H1 (cell line): ENCODE measurements around the gene NKAIN4. TPM values are rescaled to one million over a fixed set of nuclear protein-coding genes. Genes with fewer than 3 reads are reported as not detected.
A peak's percentile ranks its signal among the peaks of the same experiment; 100 is the strongest.

Experiments
- CTCF ChIA-PET: fragments of 300-600 bp; sonication (Branson Sonifier 250); formaldehyde crosslinking; loops from one replicate; lab custom pipeline; 2021; ENCODE audit not compliant: partially characterized antibody; lab: Charles Lee
- POLR2A ChIA-PET: fragments of 300-600 bp; sonication (Branson Sonifier 250); formaldehyde crosslinking; loops from one replicate; lab custom pipeline; 2021; ENCODE audit warnings: inconsistent platforms; ENCODE audit not compliant: partially characterized antibody; lab: Charles Lee
- DNase-seq, 2 experiments: peaks; one replicate each; pipeline versions ENCODE4 v3.0.0 to v3.0.0-alpha.2; 2010 to 2022; ENCODE audit warnings: low spot score in 2 of 2, low read depth in 1 of 2, mixed read lengths in 1 of 2
- FAIRE-seq: peaks from 2 replicates; lab custom pipeline; 2011; peaks lifted over from hg19 to GRCh38; lab: Jason Lieb, UNC
- H2AFZ ChIP-seq: 2 replicates; pipeline ENCODE4 v1.8.1; 2012; ENCODE audit warnings: low read length, inconsistent platforms
- H2AK5ac ChIP-seq: 2 replicates; pipeline ENCODE4 v1.6.1; 2013; ENCODE audit warnings: low read depth, low read length
- H2BK120ac ChIP-seq: replicated peaks from 2 replicates; pipeline ENCODE3; 2013; ENCODE audit warnings: low read depth, low read length, inconsistent platforms
- H2BK12ac ChIP-seq: 2 replicates; pipeline ENCODE4 v1.6.1; 2013; ENCODE audit warnings: low read depth, low read length
- H2BK15ac ChIP-seq: 2 replicates; pipeline ENCODE4 v1.6.1; 2013; ENCODE audit warnings: low read length
- H2BK20ac ChIP-seq: 2 replicates; pipeline ENCODE4 v1.6.1; 2013; ENCODE audit warnings: low read length
- H2BK5ac ChIP-seq: 2 replicates; pipeline ENCODE4 v1.6.1; 2013; ENCODE audit warnings: low read depth, low read length
- H3K14ac ChIP-seq: 2 replicates; pipeline ENCODE4 v1.6.1; 2013; ENCODE audit warnings: inconsistent platforms; ENCODE audit not compliant: insufficient read length
- H3K18ac ChIP-seq: 2 replicates; pipeline ENCODE4 v1.6.1; 2013; ENCODE audit warnings: low read length; ENCODE audit errors: extremely low read depth
- H3K23ac ChIP-seq: 2 replicates; pipeline ENCODE4 v1.6.1; 2013; ENCODE audit warnings: inconsistent platforms; ENCODE audit not compliant: insufficient read length
- H3K23me2 ChIP-seq: 2 replicates; pipeline ENCODE4 v1.6.1; 2013; ENCODE audit warnings: low read depth, low read length
- H3K27ac ChIP-seq: 2 replicates; pipeline ENCODE4 v1.6.1; 2011; ENCODE audit warnings: low read depth, low read length, inconsistent platforms
- H3K27me3 ChIP-seq, 4 experiments: replicated peaks in 1 of 4; 1 replicate in 1 of 4; 2 replicates in 3 of 4; pipeline versions ENCODE4 v1.6.1 to v1.8.1; 2011 to 2013; ENCODE audit warnings: low read length in 3 of 4, mild to moderate bottlenecking in 3 of 4, inconsistent platforms in 2 of 4, mixed read lengths in 2 of 4, moderate library complexity in 1 of 4; ENCODE audit not compliant: control insufficient read depth in 3 of 4, insufficient read depth in 3 of 4; ENCODE audit errors: extremely low read depth in 1 of 4
- H3K36me3 ChIP-seq, 4 experiments: 2 replicates each; pipeline versions ENCODE4 v1.6.1 to v1.8.1; 2011 to 2013; ENCODE audit warnings: mild to moderate bottlenecking in 4 of 4, low read length in 3 of 4, moderate library complexity in 2 of 4, control low read depth in 1 of 4, inconsistent platforms in 1 of 4; ENCODE audit not compliant: insufficient read depth in 4 of 4, control insufficient read depth in 2 of 4
- H3K4ac ChIP-seq: replicated peaks from 2 replicates; pipeline ENCODE3; 2013; ENCODE audit warnings: low read length, low read depth, mixed read lengths, inconsistent platforms; ENCODE audit not compliant: insufficient read length
- H3K4me1 ChIP-seq, 4 experiments: replicated peaks in 1 of 4; 1 replicate in 1 of 4; 2 replicates in 3 of 4; pipeline versions ENCODE4 v1.6.1 to v1.8.1; 2011 to 2013; ENCODE audit warnings: low read length in 3 of 4, inconsistent platforms in 2 of 4, mixed read lengths in 1 of 4; ENCODE audit not compliant: insufficient read depth in 4 of 4, control insufficient read depth in 3 of 4
- H3K4me2 ChIP-seq, 2 experiments: 2 replicates each; pipeline versions ENCODE4 v1.6.1 to v1.8.1; 2011 to 2013; ENCODE audit warnings: low read depth in 2 of 2, low read length in 2 of 2, control low read depth in 1 of 2, inconsistent platforms in 1 of 2, mild to moderate bottlenecking in 1 of 2; ENCODE audit not compliant: insufficient read depth in 1 of 2
- H3K4me3 ChIP-seq, 4 experiments: fragments of 200-600, 300-600 bp in 1 of 4; sonication (generic), shearing (Covaris generic), sonication (Bioruptor Twin) in 1 of 4; 2 replicates each; pipeline versions ENCODE4 v1.5.1 to v1.8.1; 2011 to 2016; ENCODE audit warnings: low read length in 4 of 4, low read depth in 3 of 4, control low read depth in 2 of 4, inconsistent platforms in 2 of 4, mild to moderate bottlenecking in 2 of 4, mixed read lengths in 1 of 4, moderate library complexity in 1 of 4; ENCODE audit not compliant: insufficient read depth in 2 of 4; ENCODE audit errors: extremely low read depth in 1 of 4
- H3K56ac ChIP-seq: replicated peaks from 2 replicates; pipeline ENCODE3; 2013; ENCODE audit warnings: low read depth, mild to moderate bottlenecking, mixed read lengths, low read length, inconsistent platforms; ENCODE audit not compliant: insufficient read length
- H3K79me1 ChIP-seq: 2 replicates; pipeline ENCODE4 v1.6.1; 2013; ENCODE audit warnings: low read depth, low read length, control low read depth
- H3K79me2 ChIP-seq, 2 experiments: 2 replicates each; pipeline versions ENCODE4 v1.6.1 to v1.8.1; 2012 to 2013; ENCODE audit warnings: low read length in 2 of 2, mild to moderate bottlenecking in 2 of 2, inconsistent platforms in 1 of 2; ENCODE audit not compliant: insufficient read depth in 2 of 2, control insufficient read depth in 1 of 2
- H3K9ac ChIP-seq, 4 experiments: replicated peaks in 1 of 4; 1 replicate in 1 of 4; 2 replicates in 3 of 4; pipeline versions ENCODE4 v1.6.1 to v1.8.1; 2011 to 2013; ENCODE audit warnings: low read depth in 3 of 4, low read length in 3 of 4, control low read depth in 2 of 4, mild to moderate bottlenecking in 2 of 4, moderate library complexity in 2 of 4, inconsistent platforms in 1 of 4; ENCODE audit errors: extremely low read depth in 1 of 4
- H3K9me3 ChIP-seq, 2 experiments: 2 replicates each; pipeline versions ENCODE4 v1.6.1 to v1.8.1; 2012 to 2013; ENCODE audit warnings: mild to moderate bottlenecking in 2 of 2, moderate library complexity in 2 of 2, control low read depth in 1 of 2, inconsistent platforms in 1 of 2, low read depth in 1 of 2, low read length in 1 of 2, mixed read lengths in 1 of 2; ENCODE audit not compliant: insufficient read depth in 2 of 2
- H4K20me1 ChIP-seq, 2 experiments: replicated peaks in 1 of 2; 2 replicates each; pipeline versions ENCODE3 to v1.8.1; 2011 to 2013; ENCODE audit warnings: inconsistent platforms in 2 of 2, low read length in 2 of 2, mild to moderate bottlenecking in 1 of 2; ENCODE audit not compliant: insufficient read depth in 2 of 2, control insufficient read depth in 1 of 2
- H4K5ac ChIP-seq: 2 replicates; pipeline ENCODE4 v1.6.1; 2013; ENCODE audit warnings: low read length, low read depth, mixed read lengths, inconsistent platforms; ENCODE audit not compliant: insufficient read length
- H4K8ac ChIP-seq: 2 replicates; pipeline ENCODE4 v1.8.0; 2013; ENCODE audit warnings: mild to moderate bottlenecking, moderate library complexity, low read length, inconsistent platforms; ENCODE audit not compliant: insufficient read depth; ENCODE audit errors: extremely low read depth
- H4K91ac ChIP-seq: replicated peaks from 2 replicates; pipeline ENCODE3; 2013; ENCODE audit warnings: low read length, mixed read lengths, inconsistent platforms; ENCODE audit not compliant: insufficient read length
- BCL11A ChIP-seq, 2 experiments: IDR thresholded peaks; one replicate each; pipeline ENCODE4 v1.6.1; 2011; ENCODE audit warnings: low read depth in 2 of 2, low read length in 2 of 2, mild to moderate bottlenecking in 2 of 2
- POLR2AphosphoS5 ChIP-seq: IDR thresholded peaks from 2 replicates; pipeline ENCODE4 v1.6.1; 2011; ENCODE audit warnings: low read depth, low read length
- RAD21 ChIP-seq, 2 experiments: IDR thresholded peaks in 1 of 2; conservative IDR thresholded peaks in 1 of 2; 2 replicates each; pipeline ENCODE4 v1.6.1; 2011; ENCODE audit warnings: low read depth in 2 of 2, low read length in 2 of 2, improper control_type of control experiment in 1 of 2, inconsistent platforms in 1 of 2, mild to moderate bottlenecking in 1 of 2, moderate library complexity in 1 of 2
- RBBP5 ChIP-seq: IDR thresholded peaks from 2 replicates; pipeline ENCODE4 v1.7.1; 2012; ENCODE audit warnings: low read depth, mild to moderate bottlenecking, inconsistent platforms, low read length, moderate library complexity, borderline replicate concordance
- RFX5 ChIP-seq: IDR thresholded peaks from 2 replicates; pipeline ENCODE4 v1.6.1; 2011; ENCODE audit warnings: low read depth, low read length, improper control_type of control experiment, borderline replicate concordance
- RNF2 ChIP-seq: fragments of 200-900, 300-1000 bp; sonication (generic); IDR thresholded peaks from 2 replicates; pipeline ENCODE4 v1.7.1; 2016; ENCODE audit warnings: borderline replicate concordance, low read depth, mild to moderate bottlenecking, antibody characterized with exemption, low read length; ENCODE audit not compliant: poor library complexity, severe bottlenecking; ENCODE audit errors: missing control alignments
- SIN3A ChIP-seq, 2 experiments: IDR thresholded peaks in 1 of 2; conservative IDR thresholded peaks in 1 of 2; 2 replicates each; pipeline ENCODE4 v1.6.1; 2011 to 2012; ENCODE audit warnings: low read length in 2 of 2, improper control_type of control experiment in 1 of 2, low read depth in 1 of 2, mild to moderate bottlenecking in 1 of 2
- SIX5 ChIP-seq: IDR thresholded peaks from 2 replicates; pipeline ENCODE4 v1.6.1; 2011; ENCODE audit warnings: mild to moderate bottlenecking, low read depth, low read length
- TBP ChIP-seq: IDR thresholded peaks from 2 replicates; pipeline ENCODE4 v1.6.1; 2011; ENCODE audit warnings: low read depth, low read length, improper control_type of control experiment
- WGBS, 2 experiments: shearing (Covaris generic) in 1 of 2; methylation state at CpG; one replicate each; pipeline versions ENCODE4 v1.1.6 to v1.1.7; 2013 to 2015; ENCODE audit warnings: low lambda C conversion rate in 2 of 2, mixed read lengths in 2 of 2, inconsistent platforms in 1 of 2, low coverage in 1 of 2, missing lambda C conversion rate in 1 of 2; ENCODE audit not compliant: insufficient replicate concordance in 2 of 2, insufficient coverage in 1 of 2, insufficient read length in 1 of 2; ENCODE audit errors: extremely low coverage in 1 of 2, missing lambda C conversion rate in 1 of 2; 5-methylcytosine and 5-hydroxymethylcytosine counted together
- polyA plus RNA-seq, 7 experiments: library from polyadenylated mRNA; depleted of rRNA in 3 of 7; stranded (reverse) in 5 of 7; unstranded in 2 of 7; fragments of >200 nt in 5 of 7; fragments of 200-250 nt in 2 of 7; gene quantifications; 1 replicate in 5 of 7; 2 replicates in 1 of 7; 4 replicates in 1 of 7; pipeline versions ENCODE4 v1.2.1 to v1.2.3, GENCODE V29; 2011 to 2013; ENCODE audit warnings: missing spikeins in 2 of 7, mixed read lengths in 2 of 7
- total RNA-seq: library from RNA; stranded (reverse); fragmentation: NEBNext Ultra II Directional; extraction: Animal tissue kit (Norgen Biotek cat#: 25700); gene quantifications from 2 replicates; pipeline ENCODE4 v1.2.1, GENCODE V29; 2021
- TF ChIP-seq, protein P1 (sequence below): IDR thresholded peaks from 2 replicates; pipeline ENCODE4 v1.6.1; 2011; ENCODE audit warnings: low read depth, mild to moderate bottlenecking, low read length; ENCODE audit not compliant: insufficient read depth
- TF ChIP-seq, protein P2 (sequence below): IDR thresholded peaks from 2 replicates; pipeline ENCODE4 v1.6.1; 2012; ENCODE audit warnings: inconsistent platforms

Gene NKAIN4
- total and polyA plus RNA-seq, 2 of the 8 experiments (the other 6 are each of a cell fraction or from before 2014, with no cell fraction given) = 6.9 to 17.0 TPM

- H3K23ac ChIP-seq = no peak overlapping the region
- no peak overlapping the region for H3K4me2 ChIP-seq
- H2BK20ac ChIP-seq = no peak overlapping the region
- H2AK5ac ChIP-seq = no peak overlapping the region
- H3K4me1 ChIP-seq = no peaks in the 10 kb centered on the region
- peak overlapping the region; percentile 53 for H3K4ac ChIP-seq
- peaks cover 0 to 4% of the 10 kb centered on the region in 2 experiments; a peak in 2 of 4 replicates for H3K79me2 ChIP-seq
- no peaks in the 10 kb centered on the region; a peak in 2 of 7 replicates for H3K27me3 ChIP-seq
- H3K18ac ChIP-seq = no peak overlapping the region
- no peak overlapping the region for H4K8ac ChIP-seq
- peaks cover 3 to 17% of the 10 kb centered on the region in 2 experiments for H4K20me1 ChIP-seq
- no peak overlapping the region for H2BK5ac ChIP-seq
- H2BK12ac ChIP-seq = no peak overlapping the region
- WGBS, 2 experiments = 92% methylated on average over 13 of the region's 14 CpGs; no CpG with 5 or more reads in 1 of the 2 experiments
- H3K79me1 ChIP-seq = peaks cover 2% of the 10 kb centered on the region
- H2BK120ac ChIP-seq = no peak overlapping the region
- no peak overlapping the region for H4K91ac ChIP-seq
- no peak overlapping the region for H2BK15ac ChIP-seq
- H3K23me2 ChIP-seq = no peaks in the 10 kb centered on the region; the same call in 1 of the 2 replicates
- no peaks in the 10 kb centered on the region for H3K9me3 ChIP-seq
- ChIA-PET POLR2A (interaction anchor here (1.0 to 1.5 kb wide), 2 partner anchors 17 to 27 kb away, joined by 3 read pairs; no protein-coding TSS in a partner anchor), CTCF (interaction anchor here (1.2 to 4.9 kb wide), 4 partner anchors 11 to 32 kb away, joined by 4 to 28 read pairs (median 7); partner anchors contain the start of gene YTHDF1)
- H4K5ac ChIP-seq = no peak overlapping the region
- H3K14ac ChIP-seq = no peak overlapping the region
- no peak overlapping the region for H3K4me3 ChIP-seq
- H3K36me3 ChIP-seq = peaks cover 3 to 13% (median 5%) of the 10 kb centered on the region in 4 experiments; a peak in 4 of 8 replicates
- DNase-seq (no peak), FAIRE-seq (no peak)
- no peak overlapping the region for H3K56ac ChIP-seq
- no peak overlapping the region for H2AFZ ChIP-seq
- H3K9ac ChIP-seq = no peak overlapping the region
- no peak overlapping the region; the same call in 1 of the 2 replicates for H3K27ac ChIP-seq
- TF ChIP-seq POLR2AphosphoS5 (no peak), RFX5 (no peak), SIN3A (conservative IDR thresholded peaks at IDR 0.05 in 1 of 2, IDR thresholded peaks at IDR 0.05 in 1 of 2; ENCODE audit: low read depth in 1 of 2, low read length in 2 of 2) (no peak), TBP (no peak), RBBP5 (no peak), RAD21 (IDR thresholded peaks at IDR 0.05 in 1 of 2, conservative IDR thresholded peaks at IDR 0.05 in 1 of 2; ENCODE audit: low read depth in 2 of 2, low read length in 2 of 2) (no peak), SIX5 (no peak), RNF2 (no peak), BCL11A (IDR thresholded peaks at IDR 0.05; ENCODE audit: low read depth in 2 of 2, low read length in 2 of 2) (no peak)
- TF ChIP-seq, protein P1, sequence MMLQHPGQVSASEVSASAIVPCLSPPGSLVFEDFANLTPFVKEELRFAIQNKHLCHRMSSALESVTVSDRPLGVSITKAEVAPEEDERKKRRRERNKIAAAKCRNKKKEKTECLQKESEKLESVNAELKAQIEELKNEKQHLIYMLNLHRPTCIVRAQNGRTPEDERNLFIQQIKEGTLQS = no peak
- TF ChIP-seq, protein P2, sequence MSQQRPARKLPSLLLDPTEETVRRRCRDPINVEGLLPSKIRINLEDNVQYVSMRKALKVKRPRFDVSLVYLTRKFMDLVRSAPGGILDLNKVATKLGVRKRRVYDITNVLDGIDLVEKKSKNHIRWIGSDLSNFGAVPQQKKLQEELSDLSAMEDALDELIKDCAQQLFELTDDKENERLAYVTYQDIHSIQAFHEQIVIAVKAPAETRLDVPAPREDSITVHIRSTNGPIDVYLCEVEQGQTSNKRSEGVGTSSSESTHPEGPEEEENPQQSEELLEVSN = no peak
Observed at GRCh38 chr20:63191400-63191799, 62.9 kb downstream of the NKAIN4 start.
